Keratinocyte (primary cell): ENCODE data around the gene GLT1D1. TPM values are rescaled to one million over a fixed set of nuclear protein-coding genes. Genes with fewer than 3 reads are reported as not detected.
"Not testable (repeated sequence)": the region's sequence is repeated elsewhere in the genome, so short reads cannot be mapped to it uniquely, and the experiment has no call there.

Source experiments
- DNase-seq: peaks from one replicate; pipeline ENCODE4 v3.0.0-alpha.2; 2011; ENCODE audit warnings: low read depth, missing footprints, low spot score
- FAIRE-seq: peaks from 2 replicates; lab custom pipeline; 2011; peaks lifted over from hg19 to GRCh38; lab: Jason Lieb, UNC
- H2AFZ ChIP-seq: 2 replicates; pipeline ENCODE4 v1.6.0; 2012; ENCODE audit warnings: low read length, control low read depth, inconsistent platforms; ENCODE audit not compliant: control insufficient read depth
- H3K27ac ChIP-seq: 2 replicates; pipeline ENCODE4 v1.5.1; 2011; ENCODE audit warnings: low read length; ENCODE audit not compliant: control insufficient read depth, insufficient read depth
- H3K27me3 ChIP-seq: 3 replicates; pipeline ENCODE4 v1.6.0; 2011; ENCODE audit warnings: low read length; ENCODE audit not compliant: control insufficient read depth, insufficient read depth; ENCODE audit errors: extremely low read depth
- H3K36me3 ChIP-seq, 2 experiments: 2 replicates in 1 of 2; 3 replicates in 1 of 2; pipeline ENCODE4 v1.5.1; 2011; ENCODE audit warnings: low read length in 2 of 2, mild to moderate bottlenecking in 1 of 2; ENCODE audit not compliant: control insufficient read depth in 2 of 2, insufficient read depth in 2 of 2; ENCODE audit errors: extremely low read depth in 1 of 2
- H3K4me1 ChIP-seq: 3 replicates; pipeline ENCODE4 v1.5.1; 2011; ENCODE audit warnings: low read length; ENCODE audit not compliant: control insufficient read depth, insufficient read depth; ENCODE audit errors: extremely low read depth
- H3K4me2 ChIP-seq: 3 replicates; pipeline ENCODE4 v1.6.0; 2011; ENCODE audit warnings: low read depth, low read length; ENCODE audit not compliant: control insufficient read depth, insufficient read depth; ENCODE audit errors: extremely low read depth
- H3K4me3 ChIP-seq, 3 experiments: fragments of 200-600 bp in 1 of 3; sonication (generic) in 1 of 3; 2 replicates in 2 of 3; 3 replicates in 1 of 3; pipeline ENCODE4 v1.5.1; 2011 to 2016; ENCODE audit warnings: low read length in 3 of 3, mild to moderate bottlenecking in 3 of 3, control low read depth in 2 of 3, inconsistent platforms in 1 of 3, low read depth in 1 of 3, mixed read lengths in 1 of 3, mixed run types in 1 of 3, moderate library complexity in 1 of 3; ENCODE audit not compliant: control insufficient read depth in 2 of 3, insufficient read depth in 2 of 3; ENCODE audit errors: extremely low read depth in 1 of 3
- H3K79me2 ChIP-seq: 2 replicates; pipeline ENCODE4 v1.6.0; 2012; ENCODE audit warnings: low read length; ENCODE audit not compliant: control insufficient read depth, insufficient read depth
- H3K9ac ChIP-seq: 3 replicates; pipeline ENCODE4 v1.6.0; 2011; ENCODE audit warnings: low read length; ENCODE audit not compliant: control insufficient read depth, insufficient read depth; ENCODE audit errors: extremely low read depth
- H3K9me1 ChIP-seq: 3 replicates; pipeline ENCODE4 v1.6.0; 2011; ENCODE audit warnings: low read length; ENCODE audit not compliant: control insufficient read depth, insufficient read depth; ENCODE audit errors: extremely low read depth
- H3K9me3 ChIP-seq: 2 replicates; pipeline ENCODE4 v1.5.1; 2012; ENCODE audit warnings: low read depth, low read length; ENCODE audit not compliant: control insufficient read depth
- H4K20me1 ChIP-seq: 3 replicates; pipeline ENCODE4 v1.6.0; 2011; ENCODE audit warnings: low read length; ENCODE audit not compliant: control insufficient read depth, insufficient read depth; ENCODE audit errors: extremely low read depth
- EZH2 ChIP-seq: IDR thresholded peaks from one replicate; pipeline ENCODE4 v1.6.1; 2012; ENCODE audit warnings: inconsistent platforms, mild to moderate bottlenecking, low read length, moderate library complexity
- dilution Hi-C: fragments of 300-500 bp; cut with MboI; formaldehyde crosslinking; loops from one replicate; pipeline ENCODE4 v1.7.0; 2020; ENCODE audit warnings: low sequenced_read_pairs; ENCODE audit not compliant: extremely low pct_ligation_motif_present
- polyA plus RNA-seq, 5 experiments: library from polyadenylated mRNA; depleted of rRNA in 3 of 5; stranded (reverse) in 3 of 5; stranded (forward) in 1 of 5; unstranded in 1 of 5; fragments of >200 nt; gene quantifications; 1 replicate in 1 of 5; 2 replicates in 3 of 5; 3 replicates in 1 of 5; pipeline versions ENCODE4 v1.2.1 to v1.2.3, GENCODE V29; 2011 to 2012; ENCODE audit warnings: missing spikeins in 2 of 5, low read depth in 1 of 5, low replicate concordance in 1 of 5
- TF ChIP-seq, protein P1 (sequence below), 3 experiments: IDR thresholded peaks in 1 of 3; conservative IDR thresholded peaks in 1 of 3; optimal IDR thresholded peaks in 1 of 3; 2 replicates in 2 of 3; 3 replicates in 1 of 3; pipeline versions ENCODE3 to v1.5.1; 2011; ENCODE audit warnings: low read length in 3 of 3, mild to moderate bottlenecking in 3 of 3, moderate library complexity in 2 of 3, control low read depth in 1 of 3, inconsistent platforms in 1 of 3; ENCODE audit not compliant: insufficient read depth in 2 of 3; ENCODE audit errors: extremely low read depth in 1 of 3

The GLT1D1 gene
- polyA plus RNA-seq, 1 donor (not counting 4 experiments of a cell fraction or from before 2014, with no cell fraction given), result not detected

GRCh38 chr12:128833418-128833817, 19.9 kb upstream of the GLT1D1 start:
- H3K9me1 ChIP-seq, result no peaks in the 10 kb centered on the region
- dilution Hi-C loops, result no loop called here
- no peaks in the 10 kb centered on the region for H3K79me2 ChIP-seq
- H2AFZ ChIP-seq, result no peak overlapping the region
- H3K27me3 ChIP-seq, result no peaks in the 10 kb centered on the region
- H4K20me1 ChIP-seq, result no peaks in the 10 kb centered on the region
- no peak overlapping the region for H3K4me2 ChIP-seq
- H3K4me1 ChIP-seq, result no peaks in the 10 kb centered on the region
- H3K36me3 ChIP-seq, result no peaks in the 10 kb centered on the region
- H3K27ac ChIP-seq, result no peak overlapping the region
- DNase-seq, result no peak
- no peaks in the 10 kb centered on the region for H3K9me3 ChIP-seq
- no peak overlapping the region for H3K4me3 ChIP-seq
- no peak overlapping the region for H3K9ac ChIP-seq
- TF ChIP-seq, protein P1, sequence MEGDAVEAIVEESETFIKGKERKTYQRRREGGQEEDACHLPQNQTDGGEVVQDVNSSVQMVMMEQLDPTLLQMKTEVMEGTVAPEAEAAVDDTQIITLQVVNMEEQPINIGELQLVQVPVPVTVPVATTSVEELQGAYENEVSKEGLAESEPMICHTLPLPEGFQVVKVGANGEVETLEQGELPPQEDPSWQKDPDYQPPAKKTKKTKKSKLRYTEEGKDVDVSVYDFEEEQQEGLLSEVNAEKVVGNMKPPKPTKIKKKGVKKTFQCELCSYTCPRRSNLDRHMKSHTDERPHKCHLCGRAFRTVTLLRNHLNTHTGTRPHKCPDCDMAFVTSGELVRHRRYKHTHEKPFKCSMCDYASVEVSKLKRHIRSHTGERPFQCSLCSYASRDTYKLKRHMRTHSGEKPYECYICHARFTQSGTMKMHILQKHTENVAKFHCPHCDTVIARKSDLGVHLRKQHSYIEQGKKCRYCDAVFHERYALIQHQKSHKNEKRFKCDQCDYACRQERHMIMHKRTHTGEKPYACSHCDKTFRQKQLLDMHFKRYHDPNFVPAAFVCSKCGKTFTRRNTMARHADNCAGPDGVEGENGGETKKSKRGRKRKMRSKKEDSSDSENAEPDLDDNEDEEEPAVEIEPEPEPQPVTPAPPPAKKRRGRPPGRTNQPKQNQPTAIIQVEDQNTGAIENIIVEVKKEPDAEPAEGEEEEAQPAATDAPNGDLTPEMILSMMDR (optimal IDR thresholded peaks at IDR 0.05 in 1 of 3, IDR thresholded peaks at IDR 0.05 in 1 of 3, conservative IDR thresholded peaks at IDR 0.05 in 1 of 3; ENCODE audit: extremely low read depth in 1 of 3, insufficient read depth in 2 of 3, low read length in 3 of 3), result no peak
- TF ChIP-seq EZH2, result no peak
- no peak for FAIRE-seq

DNA sequence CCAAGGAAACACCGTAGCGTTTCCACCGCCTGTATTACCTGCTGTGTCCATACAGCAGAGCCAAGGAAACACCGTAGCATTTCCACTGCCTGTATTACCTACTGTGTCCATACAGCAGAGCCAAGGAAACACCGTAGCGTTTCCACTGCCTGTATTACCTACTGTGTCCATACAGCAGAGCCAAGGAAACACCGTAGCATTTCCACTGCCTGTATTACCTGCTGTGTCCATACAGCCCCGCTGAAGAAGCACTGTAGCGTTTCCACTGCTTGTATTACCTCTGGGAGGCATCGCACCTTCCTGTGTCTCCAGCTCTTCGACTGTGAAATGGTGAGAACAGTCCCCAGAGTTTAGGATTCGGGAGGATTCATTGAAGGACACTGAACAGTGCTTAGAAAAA, 13.4 kb upstream of the GLT1D1 start:
- dilution Hi-C loops, DNase-seq, H4K20me1 ChIP-seq, H3K27ac ChIP-seq, FAIRE-seq, H3K36me3 ChIP-seq, H3K9me1 ChIP-seq, H3K4me1 ChIP-seq, H3K9me3 ChIP-seq, H3K4me2 ChIP-seq, H3K27me3 ChIP-seq, H3K9ac ChIP-seq, H2AFZ ChIP-seq, H3K79me2 ChIP-seq, H3K4me3 ChIP-seq: not testable (repeated sequence)

GRCh38 chr12:128840862-128841468, 12.3 kb upstream of the GLT1D1 start:
- no peak for TF ChIP-seq EZH2
- TF ChIP-seq, protein P1 (optimal IDR thresholded peaks at IDR 0.05 in 1 of 3, IDR thresholded peaks at IDR 0.05 in 1 of 3, conservative IDR thresholded peaks at IDR 0.05 in 1 of 3; ENCODE audit: extremely low read depth in 1 of 3, insufficient read depth in 2 of 3, low read length in 3 of 3), result no peak
- no peak overlapping the region for H3K27ac ChIP-seq
- dilution Hi-C loops, result no loop called here
- no peak for DNase-seq
- H3K79me2 ChIP-seq, result no peaks in the 10 kb centered on the region
- H3K4me1 ChIP-seq, result no peaks in the 10 kb centered on the region
- no peaks in the 10 kb centered on the region for H3K36me3 ChIP-seq
- FAIRE-seq, result no peak
- no peaks in the 10 kb centered on the region for H3K9me3 ChIP-seq
- no peak overlapping the region for H3K4me3 ChIP-seq
- H3K9me1 ChIP-seq, result no peaks in the 10 kb centered on the region
- H4K20me1 ChIP-seq, result no peaks in the 10 kb centered on the region
- H3K27me3 ChIP-seq, result no peaks in the 10 kb centered on the region
- H3K9ac ChIP-seq, result no peak overlapping the region
- H3K4me2 ChIP-seq, result no peak overlapping the region
- no peak overlapping the region for H2AFZ ChIP-seq
